Stimulated activated CD4-positive, alpha-beta T cell treated with anti-CD3 and anti-CD28 coated beads, Interleukin-15, amount 100 ng/mL, for 1 hour (primary cell): ENCODE measurements around the gene PCDHGA4.
A peak's percentile ranks its signal among the peaks of the same experiment; 100 is the strongest.
"Not testable (repeated sequence)": the region's sequence is repeated elsewhere in the genome, so short reads cannot be mapped to it uniquely, and the experiment has no call there.

Source experiments
- DNase-seq, 2 donors: peaks; one replicate each; pipeline ENCODE4 v3.0.0-alpha.2; 2020; ENCODE audit warnings: low read depth in 1 of 2, low spot score in 1 of 2

Gene PCDHGA4

DNA sequence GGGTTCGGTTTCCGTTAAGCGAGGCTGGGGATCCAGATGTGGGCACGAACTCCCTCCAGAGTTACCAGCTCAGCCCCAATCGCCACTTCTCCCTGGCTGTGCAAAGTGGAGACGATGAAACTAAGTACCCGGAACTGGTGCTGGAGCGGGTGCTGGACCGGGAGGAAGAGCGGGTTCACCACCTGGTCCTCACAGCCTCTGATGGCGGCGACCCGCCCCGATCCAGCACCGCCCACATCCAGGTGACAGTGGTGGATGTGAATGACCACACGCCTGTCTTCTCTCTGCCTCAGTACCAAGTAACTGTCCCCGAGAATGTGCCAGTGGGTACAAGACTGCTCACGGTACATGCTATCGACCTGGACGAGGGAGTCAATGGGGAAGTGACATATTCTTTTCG, 28.5 kb downstream of the PCDHGA4 start:
- no peak for DNase-seq

- DNase-seq, result no peak
Measured at GRCh38 chr5:141384471-141385267, 29.8 kb downstream of the PCDHGA4 start.

DNA sequence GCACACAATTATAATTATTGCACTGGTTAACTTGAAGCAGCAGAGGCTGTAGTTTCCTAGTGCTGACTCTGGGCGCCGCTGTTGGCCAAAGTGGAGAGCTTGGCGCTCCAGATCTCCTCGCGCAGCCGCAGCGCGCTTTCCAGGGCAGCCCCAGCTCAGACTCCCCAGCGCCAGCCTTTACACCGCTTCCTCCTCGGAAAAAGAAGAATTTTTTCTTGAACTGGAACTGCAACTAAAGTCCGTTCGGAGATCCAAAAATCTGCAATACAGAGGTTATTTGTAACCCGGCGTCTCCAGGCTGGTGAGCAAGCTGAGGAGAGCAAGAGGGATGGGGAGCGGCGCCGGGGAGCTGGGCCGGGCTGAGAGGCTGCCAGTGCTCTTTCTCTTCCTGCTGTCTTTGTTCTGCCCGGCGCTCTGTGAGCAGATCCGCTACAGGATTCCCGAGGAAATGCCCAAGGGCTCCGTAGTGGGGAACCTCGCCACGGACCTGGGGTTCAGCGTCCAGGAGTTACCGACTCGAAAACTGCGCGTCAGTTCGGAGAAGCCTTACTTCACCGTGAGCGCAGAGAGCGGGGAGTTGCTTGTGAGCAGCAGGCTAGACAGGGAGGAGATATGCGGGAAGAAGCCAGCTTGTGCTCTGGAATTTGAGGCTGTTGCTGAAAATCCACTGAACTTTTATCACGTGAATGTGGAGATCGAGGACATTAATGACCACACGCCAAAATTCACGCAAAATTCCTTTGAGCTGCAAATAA, 32.9 kb downstream of the PCDHGA4 start, which contains the start of gene PCDHGB4:
TSS of gene PCDHGB4 (plus strand) at position 142 of the 755 bp plus-strand sequence. CDS start at position 329, 187 bp downstream.
- not testable (repeated sequence) for DNase-seq

DNA sequence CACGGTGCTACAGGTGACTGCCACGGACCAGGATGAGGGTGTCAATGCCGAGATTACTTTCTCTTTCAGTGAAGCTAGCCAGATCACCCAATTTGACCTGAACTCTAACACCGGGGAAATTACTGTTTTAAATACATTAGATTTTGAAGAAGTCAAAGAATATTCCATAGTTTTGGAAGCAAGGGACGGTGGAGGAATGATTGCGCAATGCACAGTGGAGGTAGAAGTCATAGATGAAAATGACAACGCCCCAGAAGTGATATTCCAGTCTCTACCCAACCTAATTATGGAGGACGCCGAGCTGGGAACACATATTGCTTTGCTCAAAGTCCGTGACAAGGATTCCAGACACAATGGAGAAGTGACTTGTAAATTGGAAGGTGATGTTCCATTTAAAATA, 33.8 kb downstream of the PCDHGA4 start:
- DNase-seq, result no peak

- no peak for DNase-seq
Measured at GRCh38 chr5:141389153-141390042, 34.6 kb downstream of the PCDHGA4 start.

- no peak for DNase-seq
Measured at GRCh38 chr5:141392429-141393198, 37.8 kb downstream of the PCDHGA4 start, which contains the start of gene PCDHGA8. Gene PCDHGA8 (plus strand): TSS chr5:141392633. CDS start chr5:141392814, 181 bp downstream.

- no peak for DNase-seq
Measured at GRCh38 chr5:141393267-141393666, 38.4 kb downstream of the PCDHGA4 start.

DNA sequence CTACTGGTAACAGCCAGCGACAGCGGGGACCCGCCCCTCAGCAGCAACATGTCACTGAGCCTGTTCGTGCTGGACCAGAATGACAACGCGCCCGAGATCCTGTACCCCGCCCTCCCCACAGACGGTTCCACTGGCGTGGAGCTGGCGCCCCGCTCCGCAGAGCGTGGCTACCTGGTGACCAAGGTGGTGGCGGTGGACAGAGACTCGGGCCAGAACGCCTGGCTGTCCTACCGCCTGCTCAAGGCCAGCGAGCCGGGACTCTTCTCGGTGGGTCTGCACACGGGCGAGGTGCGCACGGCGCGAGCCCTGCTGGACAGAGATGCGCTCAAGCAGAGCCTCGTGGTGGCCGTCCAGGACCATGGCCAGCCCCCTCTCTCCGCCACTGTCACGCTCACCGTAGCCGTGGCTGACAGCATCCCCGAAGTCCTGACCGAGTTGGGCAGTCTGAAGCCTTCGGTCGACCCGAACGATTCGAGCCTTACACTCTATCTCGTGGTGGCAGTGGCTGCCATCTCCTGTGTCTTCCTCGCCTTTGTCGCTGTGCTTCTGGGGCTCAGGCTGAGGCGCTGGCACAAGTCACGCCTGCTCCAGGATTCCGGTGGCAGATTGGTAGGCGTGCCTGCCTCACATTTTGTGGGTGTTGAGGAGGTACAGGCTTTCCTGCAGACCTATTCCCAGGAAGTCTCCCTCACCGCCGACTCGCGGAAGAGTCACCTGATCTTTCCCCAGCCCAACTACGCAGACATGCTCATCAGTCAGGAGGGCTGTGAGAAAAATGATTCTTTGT, 39.8 kb downstream of the PCDHGA4 start:
- not testable (repeated sequence) for DNase-seq

GRCh38 chr5:141397756-141398551, 43.1 kb downstream of the PCDHGA4 start, which contains the start of gene PCDHGB5:
Gene PCDHGB5 (plus strand): TSS chr5:141397947. CDS start chr5:141398128, 181 bp downstream.
- peak in 1 of 2 donors; percentile 35 for DNase-seq

GRCh38 chr5:141398608-141399007, 43.8 kb downstream of the PCDHGA4 start:
- no peak for DNase-seq

DNA sequence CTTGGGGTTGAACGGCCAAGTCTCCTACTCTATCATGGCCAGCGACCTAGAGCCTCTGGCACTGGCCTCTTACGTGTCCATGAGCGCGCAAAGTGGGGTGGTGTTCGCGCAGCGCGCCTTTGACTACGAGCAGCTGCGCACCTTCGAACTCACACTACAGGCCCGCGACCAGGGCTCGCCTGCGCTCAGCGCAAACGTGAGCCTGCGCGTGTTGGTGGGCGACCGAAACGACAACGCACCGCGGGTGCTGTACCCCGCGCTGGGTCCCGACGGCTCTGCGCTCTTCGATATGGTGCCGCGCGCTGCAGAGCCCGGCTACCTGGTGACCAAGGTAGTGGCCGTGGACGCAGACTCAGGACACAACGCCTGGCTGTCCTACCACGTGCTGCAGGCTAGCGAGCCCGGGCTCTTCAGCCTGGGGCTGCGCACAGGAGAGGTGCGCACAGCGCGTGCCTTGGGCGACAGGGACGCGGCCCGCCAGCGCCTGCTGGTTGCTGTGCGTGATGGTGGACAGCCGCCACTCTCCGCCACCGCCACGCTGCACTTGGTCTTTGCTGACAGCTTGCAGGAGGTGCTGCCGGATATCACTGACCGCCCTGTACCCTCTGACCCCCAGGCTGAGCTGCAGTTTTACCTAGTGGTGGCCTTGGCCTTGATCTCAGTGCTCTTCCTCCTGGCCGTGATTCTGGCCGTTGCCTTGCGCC, 44.9 kb downstream of the PCDHGA4 start:
- DNase-seq, result no peak

- no peak for DNase-seq
Measured at GRCh38 chr5:141402553-141403243, 47.9 kb downstream of the PCDHGA4 start, which contains the start of gene PCDHGA9. Gene PCDHGA9 (plus strand): TSS chr5:141402778. CDS start chr5:141402953, 175 bp downstream.

DNA sequence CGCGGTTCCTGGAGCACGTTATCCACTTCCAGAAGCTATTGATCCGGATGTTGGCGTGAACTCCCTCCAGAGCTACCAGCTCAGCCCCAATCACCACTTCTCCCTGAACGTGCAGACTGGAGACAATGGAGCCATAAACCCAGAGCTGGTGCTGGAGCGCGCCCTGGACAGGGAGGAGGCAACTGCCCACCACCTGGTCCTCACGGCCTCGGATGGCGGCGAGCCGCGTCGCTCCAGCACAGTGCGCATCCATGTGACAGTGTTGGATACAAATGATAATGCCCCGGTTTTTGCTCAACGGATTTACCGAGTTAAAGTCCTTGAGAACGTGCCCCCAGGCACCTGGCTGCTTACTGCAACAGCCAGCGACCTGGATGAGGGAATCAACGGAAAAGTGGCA, 48.6 kb downstream of the PCDHGA4 start:
- DNase-seq, result no peak
